GM23248 (cell line): ENCODE measurements around the gene P2RY12. TPM values are rescaled to one million over a fixed set of nuclear protein-coding genes. Genes with fewer than 3 reads are reported as not detected.

Experiments
- DNase-seq: peaks from one replicate; pipeline ENCODE4 v3.0.0-alpha.2; 2015
- H2AFZ ChIP-seq: fragments of 200-600 bp; sonication (generic); 2 replicates; pipeline ENCODE4 v1.6.1; 2016; ENCODE audit warnings: antibody characterized with exemption
- H3F3A ChIP-seq: fragments of 200-600 bp; sonication (generic); 2 replicates; pipeline ENCODE4 v1.6.1; 2016; ENCODE audit warnings: mild to moderate bottlenecking, antibody characterized with exemption, mixed run types; ENCODE audit not compliant: insufficient read depth
- H3K27ac ChIP-seq: fragments of 200-600 bp; sonication (generic); 2 replicates; pipeline ENCODE4 v1.5.1; 2016; ENCODE audit warnings: mild to moderate bottlenecking
- H3K27me3 ChIP-seq: fragments of 200-600 bp; sonication (generic); replicated peaks from 2 replicates; pipeline ENCODE4 v1.6.1; 2016; ENCODE audit warnings: mild to moderate bottlenecking; ENCODE audit not compliant: insufficient read depth
- H3K36me3 ChIP-seq: fragments of 200-600 bp; sonication (generic); 2 replicates; pipeline ENCODE4 v1.6.1; 2016; ENCODE audit warnings: low read depth, mild to moderate bottlenecking
- H3K4me1 ChIP-seq: fragments of 200-600 bp; sonication (generic); 2 replicates; pipeline ENCODE4 v1.6.1; 2016; ENCODE audit warnings: mild to moderate bottlenecking; ENCODE audit not compliant: insufficient read depth
- H3K4me2 ChIP-seq: fragments of 200-600 bp; sonication (generic); one replicate; pipeline ENCODE4 v1.6.1; 2016; ENCODE audit warnings: mild to moderate bottlenecking; ENCODE audit not compliant: unreplicated experiment
- H3K4me3 ChIP-seq: fragments of 200-600 bp; sonication (generic); 2 replicates; pipeline ENCODE4 v1.5.1; 2016; ENCODE audit warnings: mild to moderate bottlenecking
- H3K79me2 ChIP-seq: fragments of 200-600 bp; sonication (generic); 2 replicates; pipeline ENCODE4 v1.6.1; 2016; ENCODE audit warnings: mild to moderate bottlenecking; ENCODE audit not compliant: insufficient read depth
- H3K9ac ChIP-seq: fragments of 200-600 bp; sonication (generic); 2 replicates; pipeline ENCODE4 v1.6.1; 2016; ENCODE audit warnings: mild to moderate bottlenecking
- H3K9me2 ChIP-seq: fragments of 200-600 bp; sonication (generic); 2 replicates; pipeline ENCODE4 v1.6.1; 2016; ENCODE audit warnings: mixed run types, mild to moderate bottlenecking, moderate library complexity; ENCODE audit not compliant: insufficient read depth
- H3K9me3 ChIP-seq: fragments of 200-600 bp; sonication (generic); one replicate; pipeline ENCODE4 v1.6.1; 2017; ENCODE audit warnings: low read depth
- H4K20me1 ChIP-seq: fragments of 200-600 bp; sonication (generic); 2 replicates; pipeline ENCODE4 v1.6.0; 2016; ENCODE audit not compliant: insufficient read depth
- EZH2 ChIP-seq: fragments of 200-600 bp; sonication (generic); IDR thresholded peaks from 2 replicates; pipeline ENCODE4 v1.6.1; 2018; ENCODE audit warnings: antibody characterized with exemption, mild to moderate bottlenecking; ENCODE audit not compliant: insufficient read depth, poor library complexity, severe bottlenecking
- EZH2phosphoT487 ChIP-seq: fragments of 200-600 bp; sonication (generic); IDR thresholded peaks from 2 replicates; pipeline ENCODE4 v1.6.1; 2018; ENCODE audit warnings: antibody characterized with exemption, moderate library complexity, mild to moderate bottlenecking, low read depth; ENCODE audit not compliant: insufficient read depth
- WGBS, 2 experiments: methylation state at CpG; one replicate each; pipeline ENCODE4 v1.1.6; 2015 to 2017; ENCODE audit warnings: low lambda C conversion rate in 2 of 2, low coverage in 1 of 2; ENCODE audit errors: missing lambda C conversion rate in 2 of 2; 5-methylcytosine and 5-hydroxymethylcytosine counted together
- in situ Hi-C: fragments of 300-500 bp; cut with MboI; formaldehyde crosslinking; loops from 2 replicates; pipeline ENCODE4 v1.15.0; 2020
- polyA plus RNA-seq: library from polyadenylated mRNA; unstranded; fragments of >200 nt; fragmentation: Nextera tagmentation; extraction: Ambion mirVana; gene quantifications from 2 replicates; pipeline ENCODE4 v1.2.1, GENCODE V29; 2016
- total RNA-seq: library from RNA; depleted of rRNA; stranded (reverse); fragments of >200 nt; shearing (Covaris generic); gene quantifications from 2 replicates; pipeline ENCODE4 v1.2.3, GENCODE V29; 2014

P2RY12 gene
- total and polyA plus RNA-seq, 2 experiments from 2014 or later, result not detected

DNA sequence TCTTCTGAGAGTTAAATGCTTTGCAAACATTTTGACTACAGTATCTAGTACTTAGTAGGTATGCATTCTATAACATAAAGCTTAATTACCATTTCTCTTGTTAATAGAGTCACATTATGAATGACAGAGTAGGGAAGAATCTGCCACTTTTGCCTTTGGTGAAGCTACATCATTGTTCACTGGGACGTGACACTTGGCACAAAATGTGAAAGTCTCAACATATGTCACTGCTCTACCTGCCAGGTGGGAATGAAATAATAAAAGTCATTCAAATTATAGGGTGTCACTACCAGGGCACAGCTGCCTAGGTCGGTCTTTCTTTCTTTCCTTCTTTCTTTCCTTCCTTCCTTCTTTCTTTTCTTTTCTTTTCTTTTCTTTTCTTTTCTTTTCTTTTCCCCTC lies 85.5 kb downstream of the P2RY12 start:
- in situ Hi-C loops, result loop anchor here (10.0 kb wide), 3 partner anchors 356 to 616 kb away; no protein-coding TSS in a partner anchor
- H3K4me3 ChIP-seq, result no peak overlapping the region
- TF ChIP-seq EZH2phosphoT487 (no peak), EZH2 (no peak)
- H3K9me2 ChIP-seq, result no peaks in the 10 kb centered on the region
- H3K27ac ChIP-seq, result no peak overlapping the region
- H2AFZ ChIP-seq, result no peak overlapping the region
- H4K20me1 ChIP-seq, result no peaks in the 10 kb centered on the region
- H3K27me3 ChIP-seq, result no peaks in the 10 kb centered on the region
- peaks cover 19% of the 10 kb centered on the region for H3K4me1 ChIP-seq
- no peak for DNase-seq
- no peaks in the 10 kb centered on the region for H3K36me3 ChIP-seq
- H3K79me2 ChIP-seq, result no peaks in the 10 kb centered on the region
- peaks cover 6% of the 10 kb centered on the region for H3F3A ChIP-seq
- 88 to 89% methylated on average over 2 of the region's 2 CpGs for WGBS, 2 experiments
- H3K9me3 ChIP-seq, result no peaks in the 10 kb centered on the region
- H3K9ac ChIP-seq, result no peak overlapping the region
- no peak overlapping the region for H3K4me2 ChIP-seq

DNA sequence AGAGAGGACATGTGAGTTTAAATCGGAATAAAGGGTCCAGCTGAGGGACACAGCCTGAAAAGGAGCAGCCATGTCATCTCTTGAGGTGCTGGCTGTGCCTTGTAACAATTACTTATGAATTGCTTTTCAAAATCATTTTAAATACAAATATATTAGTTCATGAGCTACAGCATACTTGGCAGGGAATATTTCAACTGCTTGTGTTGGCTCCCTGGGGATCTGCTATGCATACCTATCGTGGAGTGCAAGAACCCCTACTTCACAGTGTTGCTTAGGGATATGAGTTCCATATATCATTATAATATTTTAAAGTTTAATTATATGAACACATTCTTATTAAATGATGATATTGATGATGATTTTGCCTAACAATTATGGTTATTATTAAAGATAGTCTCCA lies 87.1 kb downstream of the P2RY12 start:
- H3K9me2 ChIP-seq, result no peaks in the 10 kb centered on the region
- no peaks in the 10 kb centered on the region for H3K9me3 ChIP-seq
- in situ Hi-C loops, result loop anchor here (10.0 kb wide), 3 partner anchors 357 to 617 kb away; no protein-coding TSS in a partner anchor
- H3F3A ChIP-seq, result peaks cover 6% of the 10 kb centered on the region
- H3K9ac ChIP-seq, result no peak overlapping the region
- DNase-seq, result no peak
- no peak overlapping the region for H3K4me2 ChIP-seq
- 71 to 73% methylated on average over 2 of the region's 2 CpGs for WGBS, 2 experiments
- H3K27ac ChIP-seq, result no peak overlapping the region
- no peaks in the 10 kb centered on the region for H3K36me3 ChIP-seq
- no peaks in the 10 kb centered on the region for H3K79me2 ChIP-seq
- no peak overlapping the region for H2AFZ ChIP-seq
- H3K4me3 ChIP-seq, result no peak overlapping the region
- no peaks in the 10 kb centered on the region for H3K27me3 ChIP-seq
- H4K20me1 ChIP-seq, result no peaks in the 10 kb centered on the region
- peaks cover 13% of the 10 kb centered on the region for H3K4me1 ChIP-seq
- TF ChIP-seq EZH2 (no peak), EZH2phosphoT487 (no peak)

DNA sequence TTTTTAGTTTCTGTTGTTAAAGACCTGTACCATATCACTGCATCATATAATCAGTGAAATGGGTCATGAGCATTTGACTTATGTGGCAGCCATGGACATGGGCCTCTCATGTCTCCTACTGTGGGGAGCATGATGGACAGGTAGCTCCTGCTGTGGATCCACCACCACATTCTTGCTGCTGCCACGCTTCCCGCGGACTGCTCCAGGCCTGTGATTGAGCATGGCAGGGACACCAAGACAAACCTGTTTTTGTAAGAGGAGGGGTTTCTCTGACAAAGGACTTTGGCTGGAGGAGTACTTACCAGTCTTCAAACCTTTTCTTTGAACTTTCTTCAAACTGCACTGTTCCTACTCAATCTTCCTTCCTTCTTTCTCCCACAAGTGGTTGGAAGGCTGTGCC lies 88.3 kb downstream of the P2RY12 start:
- Histone ChIP-seq H3F3A (peaks cover 1% of the 10 kb centered on the region), H3K79me2 (no peaks in the 10 kb centered on the region), H3K9me3 (no peaks in the 10 kb centered on the region), H3K36me3 (no peaks in the 10 kb centered on the region), H4K20me1 (no peaks in the 10 kb centered on the region), H3K27ac (no peak overlapping the region), H3K27me3 (no peaks in the 10 kb centered on the region), H3K4me1 (peaks cover 4% of the 10 kb centered on the region), H2AFZ (no peak overlapping the region), H3K4me2 (no peak overlapping the region), H3K9me2 (no peaks in the 10 kb centered on the region), H3K9ac (no peak overlapping the region), H3K4me3 (no peak overlapping the region)
- no peak for DNase-seq
- in situ Hi-C loops, result loop anchor here (10.0 kb wide), 3 partner anchors 359 to 619 kb away; no protein-coding TSS in a partner anchor
- TF ChIP-seq EZH2 (no peak), EZH2phosphoT487 (no peak)
- 97 to 98% methylated on average over 3 of the region's 3 CpGs for WGBS, 2 experiments

DNA sequence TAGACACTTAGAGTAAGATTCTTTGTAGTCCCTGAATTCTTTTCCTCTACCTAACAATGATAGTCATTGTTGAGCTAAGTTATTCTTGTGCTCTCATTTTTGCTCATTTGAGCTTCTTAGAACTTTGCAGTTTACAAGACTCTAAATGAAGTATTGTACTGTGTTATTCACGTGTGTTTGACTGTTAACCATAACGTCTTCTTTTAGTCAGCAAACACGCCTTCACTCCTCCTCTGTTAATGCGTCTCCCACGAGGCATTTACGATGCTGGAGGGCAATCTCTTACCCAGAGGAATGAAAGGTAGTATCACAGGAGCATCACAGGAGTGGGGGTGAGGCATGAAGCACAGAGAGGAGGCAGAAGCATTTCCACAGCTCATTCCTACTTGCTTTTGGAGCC lies 91.4 kb downstream of the P2RY12 start:
- H3K9me2 ChIP-seq, result no peaks in the 10 kb centered on the region
- H3K4me3 ChIP-seq, result no peak overlapping the region
- no peak overlapping the region for H3K9ac ChIP-seq
- no peaks in the 10 kb centered on the region for H3K27me3 ChIP-seq
- no peaks in the 10 kb centered on the region for H4K20me1 ChIP-seq
- H3K4me1 ChIP-seq, result no peaks in the 10 kb centered on the region
- no peak for TF ChIP-seq EZH2
- no peak for TF ChIP-seq EZH2phosphoT487
- H3F3A ChIP-seq, result no peaks in the 10 kb centered on the region
- no peaks in the 10 kb centered on the region for H3K9me3 ChIP-seq
- no peaks in the 10 kb centered on the region for H3K36me3 ChIP-seq
- H3K79me2 ChIP-seq, result no peaks in the 10 kb centered on the region
- no peak overlapping the region for H3K4me2 ChIP-seq
- in situ Hi-C loops, result loop anchor here (10.0 kb wide), 3 partner anchors 362 to 622 kb away; no protein-coding TSS in a partner anchor
- 88% methylated on average over 6 of the region's 6 CpGs for WGBS, 2 experiments
- DNase-seq, result no peak
- no peak overlapping the region for H2AFZ ChIP-seq
- H3K27ac ChIP-seq, result no peak overlapping the region

DNA sequence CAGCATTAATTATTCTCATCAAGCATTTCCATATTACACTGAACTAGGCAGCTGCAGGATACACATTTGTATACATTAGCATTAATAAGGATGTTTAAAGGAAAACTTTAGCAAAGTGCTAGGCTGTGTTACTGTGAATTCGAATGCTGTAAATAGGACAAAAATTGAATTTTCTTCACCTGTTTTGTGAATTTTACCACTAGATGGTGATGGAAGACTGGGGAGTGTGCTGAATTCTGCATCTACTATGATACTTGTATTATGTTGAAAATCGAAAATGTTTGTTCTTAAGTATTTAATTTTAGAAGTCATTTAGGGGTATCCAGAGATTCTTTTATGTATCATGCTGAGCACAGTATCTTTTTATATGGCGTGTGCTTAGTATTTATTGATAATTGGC lies 93.9 kb downstream of the P2RY12 start:
- Histone ChIP-seq H3K4me2 (no peak overlapping the region), H2AFZ (no peak overlapping the region), H3K4me1 (no peaks in the 10 kb centered on the region), H3F3A (no peaks in the 10 kb centered on the region), H3K9me2 (no peaks in the 10 kb centered on the region), H3K36me3 (no peaks in the 10 kb centered on the region), H3K4me3 (no peak overlapping the region), H4K20me1 (no peaks in the 10 kb centered on the region), H3K27me3 (no peaks in the 10 kb centered on the region), H3K27ac (no peak overlapping the region), H3K9me3 (no peaks in the 10 kb centered on the region), H3K9ac (no peak overlapping the region), H3K79me2 (no peaks in the 10 kb centered on the region)
- TF ChIP-seq EZH2, result no peak
- TF ChIP-seq EZH2phosphoT487, result no peak
- in situ Hi-C loops, result loop anchor here (10.0 kb wide), 3 partner anchors 364 to 624 kb away; no protein-coding TSS in a partner anchor
- peak; percentile 73 for DNase-seq
- 15% methylated on average over 3 of the region's 3 CpGs for WGBS, 2 experiments
